Activated T-cell treated with anti-CD3 and anti-CD28 coated beads, Interleukin-2, amount 50 U/mL, for 72 hours (primary cell): ENCODE data around the gene VPS37B. TPM values are rescaled to one million over a fixed set of nuclear protein-coding genes. Genes with fewer than 3 reads are reported as not detected.
A peak's percentile ranks its signal among the peaks of the same experiment; 100 is the strongest.
"Not testable (repeated sequence)": the region's sequence is repeated elsewhere in the genome, so short reads cannot be mapped to it uniquely, and the experiment has no call there.

ENCODE experiments used
- ATAC-seq, 2 donors: fragments of 150-1000 bp; cut with Tn5 transposase; replicated peaks in 1 of 2; 2 replicates each; pipeline ENCODE4 v1.10.0; 2021; ENCODE audit warnings: moderate library complexity in 2 of 2, mild to moderate bottlenecking in 1 of 2
- DNase-seq, 2 donors: peaks; one replicate each; pipeline ENCODE4 v3.0.0; 2021 to 2022; ENCODE audit warnings: mixed read lengths in 1 of 2
- H3K27ac Mint-ChIP-seq: one replicate; pipeline ENCODE4 v1.8.0; 2022; ENCODE audit warnings: mild to moderate bottlenecking, moderate library complexity, mixed read lengths
- H3K27me3 Mint-ChIP-seq: one replicate; pipeline ENCODE4 v1.8.0; 2022; ENCODE audit warnings: low read depth, mixed read lengths
- H3K36me3 Mint-ChIP-seq, 2 donors: one replicate each; pipeline ENCODE4 v1.8.0; 2022; ENCODE audit warnings: mixed read lengths in 2 of 2, mild to moderate bottlenecking in 1 of 2; ENCODE audit not compliant: insufficient read depth in 2 of 2
- H3K4me1 Mint-ChIP-seq: one replicate; pipeline ENCODE4 v1.8.0; 2022; ENCODE audit warnings: low read depth, mixed read lengths
- H3K4me3 Mint-ChIP-seq, 2 donors: one replicate each; pipeline ENCODE4 v1.8.0; 2022; ENCODE audit warnings: mild to moderate bottlenecking in 2 of 2, mixed read lengths in 2 of 2, moderate library complexity in 2 of 2
- H3K9me3 Mint-ChIP-seq, 2 donors: one replicate each; pipeline ENCODE4 v1.8.0; 2022; ENCODE audit warnings: mixed read lengths in 2 of 2
- total RNA-seq, 2 donors: library from RNA; stranded (reverse); gene quantifications; one replicate each; pipeline ENCODE4 v1.2.3, GENCODE V29; 2022

VPS37B gene
- total RNA-seq, 2 donors from 2014 or later, result 28.8 to 37.4 TPM

DNA sequence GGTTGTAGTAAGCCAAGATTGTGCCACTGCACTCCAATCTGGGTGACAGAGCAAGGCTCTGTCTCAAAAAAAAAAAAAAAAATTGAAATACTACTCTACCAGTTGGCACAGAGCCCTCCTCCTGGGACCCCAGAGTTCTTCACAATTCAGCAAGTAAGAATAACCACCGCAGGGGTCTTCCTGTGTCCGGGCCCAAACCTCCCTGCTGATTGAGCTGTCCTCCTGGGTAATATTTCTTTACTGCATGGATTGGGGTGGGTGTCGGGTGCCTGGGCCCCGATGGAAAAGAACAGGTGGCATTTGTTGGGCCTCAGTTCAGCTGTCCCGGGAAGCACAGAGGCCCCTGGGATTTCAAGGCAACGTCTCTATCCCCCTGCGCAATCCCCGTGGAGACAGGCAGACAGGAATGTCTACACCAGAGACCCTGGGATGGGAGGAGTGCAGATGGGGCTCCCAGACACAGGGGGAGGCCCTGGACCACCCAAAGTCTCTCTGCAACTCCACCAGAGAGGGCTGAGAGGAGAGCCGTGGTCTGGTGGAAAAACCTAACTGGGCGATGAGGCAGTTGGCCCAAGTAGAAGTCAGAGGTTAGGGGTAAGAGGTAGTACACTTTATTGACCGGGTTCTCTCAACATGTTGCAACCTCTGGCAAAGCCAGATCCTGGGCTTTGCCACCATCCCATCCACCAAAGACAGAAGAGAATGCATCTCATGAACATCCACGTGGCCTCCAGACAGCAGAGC is 32.7 kb upstream of the VPS37B start:
- H3K27ac Mint-ChIP-seq, result no peak overlapping the region
- ATAC-seq (no peak), DNase-seq (no peak)
- no peaks in the 10 kb centered on the region for H3K27me3 Mint-ChIP-seq
- H3K36me3 Mint-ChIP-seq, result no peaks in the 10 kb centered on the region
- peaks cover 5% of the 10 kb centered on the region for H3K4me1 Mint-ChIP-seq
- no peaks in the 10 kb centered on the region for H3K9me3 Mint-ChIP-seq
- H3K4me3 Mint-ChIP-seq, result no peak overlapping the region

DNA sequence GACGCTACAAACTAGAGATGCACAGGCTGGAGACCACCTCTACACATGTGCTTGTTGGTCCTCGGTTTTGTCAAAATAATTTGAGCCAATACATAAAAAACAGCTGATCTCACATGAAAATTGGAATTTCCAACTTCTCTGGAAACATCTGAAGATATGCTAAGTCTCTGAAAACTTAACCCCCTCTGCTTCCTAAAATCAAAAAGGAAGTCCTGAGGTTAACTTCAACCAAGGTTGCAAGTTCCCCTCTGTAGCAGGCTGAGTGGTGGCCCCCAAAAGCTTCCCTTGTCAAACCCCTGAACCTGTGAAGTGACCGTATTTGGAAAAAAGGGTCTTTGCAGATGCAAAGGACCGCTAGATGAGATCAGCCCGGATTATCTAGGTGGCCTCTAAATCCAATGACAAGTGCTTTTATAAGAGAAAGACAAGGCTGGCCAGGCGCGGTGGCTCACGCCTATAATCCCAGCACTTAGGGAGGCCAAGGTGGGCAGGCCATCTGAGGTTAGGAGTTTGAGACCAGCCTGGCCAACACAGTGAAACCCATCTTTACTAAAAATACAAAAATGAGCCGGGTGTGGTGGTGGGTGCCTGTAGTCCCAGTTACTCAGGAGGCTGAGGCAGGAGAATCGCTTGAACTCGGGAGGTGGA is 32.0 kb upstream of the VPS37B start:
- Mint-ChIP-seq H3K27ac (no peak overlapping the region), H3K4me3 (no peak overlapping the region)

DNA sequence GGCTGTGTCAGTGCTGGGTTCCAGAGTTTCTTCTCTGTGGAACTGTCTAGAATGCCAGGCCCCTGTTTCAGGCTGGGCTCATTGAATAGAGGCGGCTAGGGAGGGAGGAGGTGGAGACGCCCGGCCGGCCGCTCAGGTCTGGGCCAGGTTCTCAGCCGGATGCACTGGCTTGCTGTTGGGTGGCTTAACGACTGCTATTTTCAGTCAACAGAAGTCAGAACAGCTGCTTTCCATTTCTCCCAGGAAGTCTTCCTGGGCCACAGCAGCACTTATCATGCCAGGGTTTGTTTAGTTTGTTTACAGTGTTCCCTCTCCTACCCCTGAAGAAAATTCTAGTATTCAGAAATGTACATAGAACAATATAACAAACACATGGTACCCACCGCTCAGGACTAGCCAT is 26.0 kb upstream of the VPS37B start:
- peaks cover 13% of the 10 kb centered on the region for H3K27me3 Mint-ChIP-seq
- ATAC-seq (no peak), DNase-seq (no peak)
- H3K36me3 Mint-ChIP-seq, result no peaks in the 10 kb centered on the region
- H3K4me1 Mint-ChIP-seq, result peaks cover 5% of the 10 kb centered on the region
- H3K4me3 Mint-ChIP-seq, result no peak overlapping the region
- H3K27ac Mint-ChIP-seq, result no peak overlapping the region
- H3K9me3 Mint-ChIP-seq, result no peaks in the 10 kb centered on the region

More for the DNA sequence above, 32.0 kb upstream of the VPS37B start:
- H3K4me1 Mint-ChIP-seq, result peaks cover 5% of the 10 kb centered on the region
- DNase-seq, result no peak
- H3K36me3 Mint-ChIP-seq, result no peaks in the 10 kb centered on the region
- H3K9me3 Mint-ChIP-seq, result no peaks in the 10 kb centered on the region
- ATAC-seq, result no peak
- H3K27me3 Mint-ChIP-seq, result no peaks in the 10 kb centered on the region

DNA sequence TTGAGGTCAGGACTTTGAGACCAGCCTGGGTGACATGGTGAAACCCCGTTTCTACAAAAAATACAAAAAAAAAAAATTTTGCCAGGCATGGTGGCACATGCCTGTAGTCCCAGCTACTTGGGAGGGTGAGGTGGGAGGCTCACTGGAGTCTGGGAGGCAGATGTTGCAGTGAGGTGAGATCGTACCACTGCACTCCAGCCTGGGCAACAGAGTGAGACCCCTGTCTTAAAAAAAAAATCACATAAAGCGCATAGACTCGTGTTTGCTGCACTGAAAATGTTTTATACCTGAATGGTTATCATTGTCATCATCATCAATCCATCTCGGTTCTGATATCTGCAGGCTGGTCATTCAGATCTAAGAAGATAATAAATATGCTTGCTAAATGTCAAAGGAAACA is 24.8 kb upstream of the VPS37B start:
- DNase-seq (no peak), ATAC-seq (no peak)
- no peak overlapping the region for H3K27ac Mint-ChIP-seq
- no peaks in the 10 kb centered on the region for H3K36me3 Mint-ChIP-seq
- no peak overlapping the region for H3K4me3 Mint-ChIP-seq
- peaks cover 8% of the 10 kb centered on the region for H3K4me1 Mint-ChIP-seq
- no peaks in the 10 kb centered on the region for H3K9me3 Mint-ChIP-seq
- H3K27me3 Mint-ChIP-seq, result peaks cover 13% of the 10 kb centered on the region

DNA sequence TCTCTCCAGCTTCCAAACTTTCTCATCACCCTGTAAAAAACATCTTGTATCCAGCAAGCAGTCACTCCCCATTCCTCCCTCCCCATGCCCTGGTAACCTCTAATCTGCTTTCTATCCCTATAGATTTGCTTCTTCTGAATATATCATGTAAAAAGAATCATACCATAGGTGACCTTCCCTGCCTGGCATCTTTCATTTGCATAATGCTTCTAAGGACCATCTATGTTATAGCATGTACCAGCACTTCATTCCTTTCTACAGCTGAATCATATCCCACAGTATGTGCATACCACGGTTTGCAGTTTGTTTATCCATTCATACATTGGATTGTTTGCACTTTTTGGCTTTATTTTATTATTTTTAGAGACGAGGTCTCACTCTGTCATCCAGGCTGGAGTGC is 22.9 kb upstream of the VPS37B start:
- no peak for DNase-seq
- H3K4me3 Mint-ChIP-seq, result no peak overlapping the region
- peaks cover 8% of the 10 kb centered on the region for H3K4me1 Mint-ChIP-seq

DNA sequence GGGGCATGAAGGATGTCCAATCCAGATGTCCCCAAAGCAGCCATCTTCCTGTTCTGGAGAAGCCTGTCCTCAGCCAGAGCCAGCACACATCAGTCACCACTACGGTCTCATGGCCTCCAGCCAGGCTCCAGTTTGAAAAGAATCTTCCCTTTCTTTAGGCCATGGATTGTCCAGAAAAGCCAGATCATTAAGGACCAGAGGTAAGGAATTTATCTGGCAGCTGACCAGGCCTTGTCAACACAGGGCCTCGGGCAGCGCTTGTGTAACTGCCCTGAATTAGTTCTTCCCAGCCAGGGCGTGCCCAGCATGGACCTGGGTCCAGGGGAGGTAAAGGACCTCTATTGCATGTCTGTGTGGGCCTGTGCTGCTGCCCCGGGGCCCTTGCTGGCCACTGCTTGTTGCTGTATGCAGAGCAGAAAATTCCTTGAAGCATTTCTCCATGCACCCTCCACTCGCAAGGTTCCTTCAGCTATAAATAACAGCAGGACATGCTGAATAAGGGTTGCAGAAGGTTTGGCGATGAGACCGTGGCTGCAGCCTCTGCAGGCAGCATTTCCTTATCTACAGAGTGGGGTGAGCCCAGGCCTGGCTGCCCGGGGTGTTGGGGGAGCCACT is 21.7 kb upstream of the VPS37B start:
- ATAC-seq, result no peak
- H3K4me3 Mint-ChIP-seq, result no peak overlapping the region
- DNase-seq, result no peak
- H3K27ac Mint-ChIP-seq, result no peak overlapping the region
- no peaks in the 10 kb centered on the region for H3K36me3 Mint-ChIP-seq
- H3K9me3 Mint-ChIP-seq, result no peaks in the 10 kb centered on the region
- H3K27me3 Mint-ChIP-seq, result peaks cover 13% of the 10 kb centered on the region
- peaks cover 8% of the 10 kb centered on the region for H3K4me1 Mint-ChIP-seq

More for the DNA sequence above, 22.9 kb upstream of the VPS37B start:
- Mint-ChIP-seq H3K9me3 (no peaks in the 10 kb centered on the region), H3K36me3 (no peaks in the 10 kb centered on the region), H3K27me3 (peaks cover 13% of the 10 kb centered on the region), H3K27ac (peak overlapping the region; percentile 50)
- ATAC-seq, result no peak

DNA sequence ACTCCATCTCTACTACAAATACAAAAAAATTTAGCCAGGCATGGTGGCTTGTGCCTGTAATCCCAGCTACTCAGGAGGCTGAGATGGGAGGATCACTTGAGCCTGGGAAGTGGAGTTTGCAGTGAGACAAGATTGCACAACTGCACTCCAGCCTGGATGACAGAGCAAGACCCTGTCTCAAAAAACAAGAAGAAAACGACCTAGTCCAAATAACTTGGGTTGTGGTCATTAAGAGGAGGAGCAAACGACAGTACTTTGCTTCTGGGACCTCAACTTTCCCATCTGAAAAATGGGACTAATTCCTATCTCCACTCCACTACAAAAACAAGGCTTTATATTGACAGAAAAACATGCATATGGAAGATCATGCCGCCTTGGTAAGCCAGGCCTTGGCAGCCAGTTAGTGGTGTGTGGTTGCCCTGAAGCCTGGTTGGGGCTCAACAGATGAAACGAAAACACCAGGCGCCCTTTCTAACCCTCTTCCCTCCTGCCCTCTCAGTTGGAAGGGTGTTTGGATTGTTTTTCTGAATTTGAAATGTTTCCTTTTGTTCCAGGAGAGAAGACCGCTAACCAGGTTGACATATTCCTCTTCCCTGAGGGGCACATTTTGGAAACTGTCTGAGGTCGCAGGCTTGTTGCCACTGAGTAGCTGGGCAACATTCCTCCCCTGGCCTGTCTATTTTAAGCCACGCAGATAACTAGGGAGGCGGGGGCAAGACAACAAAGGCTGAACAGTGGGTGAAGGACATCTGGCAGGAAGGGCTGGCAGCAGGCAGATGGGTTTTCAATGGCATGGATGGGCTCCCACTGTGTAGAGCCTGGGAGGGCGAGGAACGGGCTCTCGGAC is 13.7 kb upstream of the VPS37B start:
- Mint-ChIP-seq H3K4me3 (no peak overlapping the region), H3K27ac (no peak overlapping the region), H3K9me3 (no peaks in the 10 kb centered on the region), H3K4me1 (no peaks in the 10 kb centered on the region), H3K27me3 (peaks cover 7% of the 10 kb centered on the region), H3K36me3 (no peaks in the 10 kb centered on the region)
- no peak for DNase-seq
- no peak for ATAC-seq

DNA sequence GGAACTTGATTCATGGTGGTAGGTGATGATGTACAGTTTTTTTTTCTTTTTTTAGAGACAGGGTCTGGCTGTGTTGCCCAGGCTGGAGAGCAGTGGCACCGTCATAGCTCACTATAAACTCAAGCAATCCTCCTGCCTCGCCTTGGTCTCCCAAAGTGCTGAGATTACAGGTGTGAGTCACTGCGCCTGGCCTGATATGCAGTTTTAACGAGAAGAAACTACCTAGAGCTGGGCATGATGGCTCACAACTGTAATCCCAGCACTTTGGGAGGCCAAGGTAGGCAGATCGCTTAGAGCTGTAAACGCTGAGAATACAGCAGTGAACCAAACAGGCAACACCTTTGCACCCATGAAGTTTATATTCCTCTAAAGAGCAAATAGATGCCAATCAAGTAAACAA is 13.0 kb upstream of the VPS37B start:
- Mint-ChIP-seq H3K4me1 (no peaks in the 10 kb centered on the region), H3K27me3 (peaks cover 7% of the 10 kb centered on the region), H3K36me3 (no peaks in the 10 kb centered on the region), H3K27ac (no peak overlapping the region), H3K9me3 (no peaks in the 10 kb centered on the region), H3K4me3 (no peak overlapping the region)
- no peak for DNase-seq
- no peak for ATAC-seq

DNA sequence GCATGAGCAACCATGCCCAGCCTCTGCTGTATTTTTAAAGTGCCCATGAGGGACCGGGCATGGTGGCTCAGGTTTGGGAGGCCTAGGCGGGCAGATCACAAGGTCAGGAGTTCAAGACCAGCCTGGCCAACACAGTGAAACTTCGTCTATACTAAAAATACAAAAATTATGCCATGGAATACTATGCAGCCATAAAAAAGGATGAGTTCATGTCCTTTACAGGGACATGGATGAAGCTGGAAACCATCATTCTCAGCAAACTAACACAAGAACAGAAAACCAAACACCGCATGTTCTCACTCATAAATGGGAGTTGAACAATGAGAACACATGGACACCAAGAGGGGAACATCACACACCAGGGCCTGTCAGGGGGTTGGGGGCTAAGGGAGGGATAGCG is 9.3 kb upstream of the VPS37B start:
- H3K27me3 Mint-ChIP-seq, result peaks cover 16% of the 10 kb centered on the region
- H3K27ac Mint-ChIP-seq, H3K36me3 Mint-ChIP-seq, H3K9me3 Mint-ChIP-seq, DNase-seq, ATAC-seq, H3K4me3 Mint-ChIP-seq: not testable (repeated sequence)
- H3K4me1 Mint-ChIP-seq, result peaks cover 14% of the 10 kb centered on the region

DNA sequence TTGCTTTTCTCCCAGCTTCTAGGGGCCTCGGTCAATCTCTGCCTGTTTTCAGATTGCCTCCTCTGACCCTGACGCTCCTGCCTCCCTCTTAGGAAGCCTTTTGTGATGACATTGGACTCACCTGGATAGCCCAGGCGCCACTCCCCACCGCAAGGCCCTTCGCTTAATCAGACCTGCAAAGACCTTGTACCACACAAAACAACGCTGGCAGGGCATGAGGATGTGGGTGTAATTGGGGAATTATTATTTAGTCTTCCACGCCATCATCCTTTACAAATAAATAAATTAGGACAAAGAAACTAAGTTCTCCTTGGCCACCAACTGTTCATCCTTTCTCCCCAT is 7.7 kb upstream of the VPS37B start:
- no peaks in the 10 kb centered on the region for H3K36me3 Mint-ChIP-seq
- peaks cover 9% of the 10 kb centered on the region for H3K27me3 Mint-ChIP-seq
- H3K4me3 Mint-ChIP-seq, result no peak overlapping the region
- H3K4me1 Mint-ChIP-seq, result peaks cover 30% of the 10 kb centered on the region
- ATAC-seq, result no peak
- no peak for DNase-seq
- H3K9me3 Mint-ChIP-seq, result no peaks in the 10 kb centered on the region
- no peak overlapping the region for H3K27ac Mint-ChIP-seq

DNA sequence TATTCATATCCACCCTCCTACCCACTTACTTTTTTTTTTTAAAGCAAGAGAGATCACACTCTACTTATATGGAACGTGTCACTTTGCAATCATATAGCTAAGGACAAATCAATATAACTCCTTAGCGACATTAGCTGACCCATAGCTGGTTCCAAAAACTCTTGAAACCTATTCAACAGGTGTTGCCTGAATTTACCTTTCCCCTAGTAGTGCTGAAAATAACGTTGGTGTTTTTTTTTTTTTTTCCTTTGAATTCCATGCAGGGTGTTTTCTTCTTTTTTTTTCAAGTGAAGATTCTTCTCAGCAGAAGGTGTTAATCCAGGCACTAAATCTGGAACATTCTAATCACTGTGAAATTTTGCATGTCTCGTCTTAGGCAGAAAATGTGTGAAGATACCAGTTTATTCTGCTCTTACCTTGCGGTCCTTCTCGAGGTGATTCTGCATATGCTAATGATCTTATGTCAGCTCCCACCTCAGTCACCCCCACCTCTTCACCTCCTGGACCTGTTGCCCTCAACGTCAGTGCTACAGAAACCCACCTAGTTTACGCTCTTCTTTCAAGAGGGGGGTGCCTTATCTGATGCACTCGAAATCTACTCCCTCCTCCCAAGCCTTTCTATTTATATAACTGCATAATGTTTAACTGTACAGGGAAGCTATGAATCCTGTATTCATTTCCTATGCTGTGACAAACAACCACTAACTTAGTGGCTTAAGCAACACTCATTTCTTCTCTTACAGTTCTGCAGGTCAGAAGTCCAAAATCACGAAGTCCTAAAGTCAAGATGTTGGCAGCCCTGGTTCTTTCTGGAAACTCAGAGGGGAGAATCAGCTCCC is 7.1 kb upstream of the VPS37B start:
- peaks cover 36% of the 10 kb centered on the region for H3K4me1 Mint-ChIP-seq
- peaks cover 9% of the 10 kb centered on the region for H3K27me3 Mint-ChIP-seq
- H3K36me3 Mint-ChIP-seq, result no peaks in the 10 kb centered on the region
- no peak overlapping the region for H3K4me3 Mint-ChIP-seq
- ATAC-seq, result no peak
- H3K9me3 Mint-ChIP-seq, result no peaks in the 10 kb centered on the region
- no peak for DNase-seq
- no peak overlapping the region for H3K27ac Mint-ChIP-seq

DNA sequence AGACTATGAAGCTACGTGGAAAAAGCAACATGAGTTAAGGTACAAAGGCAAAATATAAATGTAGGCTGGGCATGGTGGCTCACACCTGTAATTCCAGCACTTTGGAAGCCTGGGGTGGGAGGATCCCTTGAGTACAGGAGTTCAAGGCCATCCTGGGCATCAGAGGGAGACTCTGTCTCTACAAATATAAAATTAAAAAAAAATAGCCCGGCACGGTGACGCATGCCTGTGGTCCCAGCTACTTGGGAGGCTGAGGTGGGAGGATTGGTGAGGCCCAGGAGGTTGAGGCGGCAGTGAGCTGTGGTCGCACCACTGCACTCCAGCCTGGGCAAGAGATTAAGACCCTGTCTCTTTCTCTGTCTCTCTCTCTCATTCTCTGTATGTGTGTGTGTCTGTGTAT is 4.0 kb upstream of the VPS37B start:
- no peaks in the 10 kb centered on the region for H3K9me3 Mint-ChIP-seq
- H3K4me3 Mint-ChIP-seq, result peak overlapping the region in 1 of 2 donors; percentile 54
- peaks cover 4 to 5% of the 10 kb centered on the region in 2 donors for H3K36me3 Mint-ChIP-seq
- ATAC-seq (no peak), DNase-seq (no peak)
- peaks cover 18% of the 10 kb centered on the region for H3K27me3 Mint-ChIP-seq
- H3K27ac Mint-ChIP-seq, result peak overlapping the region; percentile 68
- H3K4me1 Mint-ChIP-seq, result peaks cover 67% of the 10 kb centered on the region
